A549 (cell line): Measurements from ENCODE around the gene RTN4RL2. TPM values are rescaled to one million over a fixed set of nuclear protein-coding genes. Genes with fewer than 3 reads are reported as not detected.

Source experiments
- ATAC-seq, 2 experiments: fragments of 200-7000 bp in 1 of 2; fragments of >200 bp in 1 of 2; cut with Nextera tagmentation in 1 of 2; cut with Tn5 transposase in 1 of 2; 3 replicates each; pipeline versions ENCODE4 v1.8.0 to v1.9.1; 2018 to 2020; ENCODE audit warnings: mild to moderate bottlenecking in 1 of 2, moderate library complexity in 1 of 2
- CTCF ChIA-PET: fragments of 300-600 bp; sonication (Branson Sonifier 250); formaldehyde crosslinking; extraction: SDS; loops from one replicate; lab custom pipeline; 2021; ENCODE audit warnings: antibody characterized with exemption, inconsistent platforms; lab: Yijun Ruan, JAX
- POLR2A ChIA-PET: fragments of 350-600 bp; formaldehyde crosslinking; extraction: SDS; loops from one replicate; lab custom pipeline; 2021; ENCODE audit warnings: antibody characterized with exemption, inconsistent platforms; lab: Yijun Ruan, JAX
- DNase-seq, 2 experiments: peaks; one replicate each; pipeline versions ENCODE4 v3.0.0 to v3.0.0-alpha.2; 2011 to 2016; ENCODE audit warnings: low read depth in 1 of 2, low spot score in 1 of 2
- FAIRE-seq: peaks from 2 replicates; lab custom pipeline; 2011; peaks lifted over from hg19 to GRCh38; lab: Jason Lieb, UNC
- H3K27ac ChIP-seq, 2 experiments: fragments of >200 bp; sonication (Bioruptor Twin); formaldehyde crosslinking; 3 replicates each; pipeline ENCODE4 v1.5.1; 2016 to 2017
- H3K4me1 ChIP-seq: fragments of >200 bp; sonication (Bioruptor Twin); formaldehyde crosslinking; 3 replicates; pipeline ENCODE4 v1.6.1; 2016
- H3K4me2 ChIP-seq: fragments of >200 bp; sonication (Bioruptor Twin); formaldehyde crosslinking; 3 replicates; pipeline ENCODE4 v1.6.1; 2016
- H3K4me3 ChIP-seq: fragments of >200 bp; sonication (Bioruptor Twin); formaldehyde crosslinking; 3 replicates; pipeline ENCODE4 v1.5.1; 2016
- H3K9me3 ChIP-seq: fragments of >200 bp; sonication (Bioruptor Twin); formaldehyde crosslinking; 3 replicates; pipeline ENCODE4 v1.6.1; 2016
- CEBPB ChIP-seq, 2 experiments: fragments of >200 bp in 1 of 2; sonication (Bioruptor Twin) in 1 of 2; formaldehyde crosslinking in 1 of 2; IDR thresholded peaks; 2 replicates each; pipeline ENCODE4 v1.6.1; 2012 to 2016
- EP300 ChIP-seq, 2 experiments: fragments of >200 bp; sonication (Bioruptor Twin); formaldehyde crosslinking; IDR thresholded peaks; 2 replicates in 1 of 2; 3 replicates in 1 of 2; pipeline ENCODE4 v1.6.1; 2016 to 2017
- JUN ChIP-seq, 2 experiments: fragments of >200 bp; sonication (Bioruptor Twin); formaldehyde crosslinking; IDR thresholded peaks; 2 replicates in 1 of 2; 3 replicates in 1 of 2; pipeline ENCODE4 v1.6.1; 2016 to 2017
- KDM5A ChIP-seq: fragments of 200-600 bp; sonication (generic); IDR thresholded peaks from 2 replicates; pipeline ENCODE4 v1.6.1; 2016; ENCODE audit warnings: antibody characterized with exemption, mild to moderate bottlenecking
- MAFK ChIP-seq: fragments of 450-650 bp; IDR thresholded peaks from 2 replicates; pipeline ENCODE4 v1.6.1; 2014; ENCODE audit not compliant: partially characterized antibody
- MYC ChIP-seq: IDR thresholded peaks from 2 replicates; pipeline ENCODE4 v1.6.1; 2012; ENCODE audit warnings: mild to moderate bottlenecking, inconsistent platforms, low read length, improper control_type of control experiment, borderline replicate concordance
- RAD21 ChIP-seq, 2 experiments: fragments of >200 bp in 1 of 2; sonication (Bioruptor Twin) in 1 of 2; formaldehyde crosslinking in 1 of 2; IDR thresholded peaks in 1 of 2; conservative IDR thresholded peaks in 1 of 2; 2 replicates in 1 of 2; 3 replicates in 1 of 2; pipeline ENCODE4 v1.6.1; 2012 to 2018; ENCODE audit warnings: inconsistent platforms in 1 of 2
- RARB ChIP-seq: fragments of 250-450 bp; sonication (Bioruptor Pico); IDR thresholded peaks from 2 replicates; pipeline ENCODE4 v1.8.0; 2021; ENCODE audit warnings: mild to moderate bottlenecking, moderate library complexity
- RFX5 ChIP-seq: fragments of 450-650 bp; IDR thresholded peaks from 2 replicates; pipeline ENCODE4 v1.7.1; 2014; ENCODE audit warnings: antibody characterized with exemption, mild to moderate bottlenecking, moderate library complexity
- SMC3 ChIP-seq: fragments of >200 bp; sonication (Bioruptor Twin); formaldehyde crosslinking; IDR thresholded peaks from 3 replicates; pipeline ENCODE4 v1.6.1; 2018; ENCODE audit warnings: inconsistent platforms
- TFCP2L1 ChIP-seq: fragments of 250-450 bp; sonication (Bioruptor Pico); IDR thresholded peaks from 2 replicates; pipeline ENCODE4 v1.5.0; 2021; ENCODE audit warnings: mild to moderate bottlenecking
- ZC3H11A ChIP-seq: fragments of 450-650 bp; IDR thresholded peaks from 2 replicates; pipeline ENCODE4 v1.6.1; 2014; ENCODE audit warnings: antibody characterized with exemption, mild to moderate bottlenecking
- ZFP36 ChIP-seq: fragments of 450-650 bp; IDR thresholded peaks from 2 replicates; pipeline ENCODE4 v1.6.1; 2014; ENCODE audit warnings: borderline replicate concordance; ENCODE audit not compliant: partially characterized antibody
- ZSCAN20 ChIP-seq: fragments of 250-450 bp; sonication (Bioruptor Pico); IDR thresholded peaks from 2 replicates; pipeline ENCODE4 v1.8.0; 2022; ENCODE audit warnings: mild to moderate bottlenecking, moderate library complexity
- WGBS: methylation state at CpG from one replicate; pipeline ENCODE4 v1.1.6; 2017; ENCODE audit errors: missing lambda C conversion rate; 5-methylcytosine and 5-hydroxymethylcytosine counted together
- polyA plus RNA-seq, 4 experiments: library from polyadenylated mRNA; depleted of rRNA in 3 of 4; stranded (reverse); fragments of >200 nt; fragmentation: RNase III in 1 of 4; extraction: RNeasy Plus Mini Kit Qiagen cat#74134 plus additional on column Dnase treatment in 1 of 4; gene quantifications; 2 replicates in 3 of 4; 3 replicates in 1 of 4; pipeline ENCODE4 v1.2.3, GENCODE V29; 2011 to 2017
- TF ChIP-seq, protein P1 (sequence below): fragments of >200 bp; sonication (Bioruptor Twin); formaldehyde crosslinking; IDR thresholded peaks from 3 replicates; pipeline ENCODE4 v1.6.1; 2016
- TF ChIP-seq, protein P2 (sequence below): fragments of 250-450 bp; sonication (Bioruptor Pico); IDR thresholded peaks from 2 replicates; pipeline ENCODE4 v1.5.0; 2021; ENCODE audit warnings: mild to moderate bottlenecking, moderate library complexity, borderline replicate concordance
- TF ChIP-seq, protein P3 (sequence below): IDR thresholded peaks from 2 replicates; pipeline ENCODE4 v1.6.1; 2012
- TF ChIP-seq, protein P4 (sequence below): fragments of >200 bp; sonication (Bioruptor Twin); formaldehyde crosslinking; IDR thresholded peaks from 3 replicates; pipeline ENCODE4 v1.5.1; 2016

RTN4RL2 gene
- polyA plus RNA-seq, 2 of the 4 experiments (the other 2 are of a cell fraction): 9.2 to 23.7 TPM

DNA sequence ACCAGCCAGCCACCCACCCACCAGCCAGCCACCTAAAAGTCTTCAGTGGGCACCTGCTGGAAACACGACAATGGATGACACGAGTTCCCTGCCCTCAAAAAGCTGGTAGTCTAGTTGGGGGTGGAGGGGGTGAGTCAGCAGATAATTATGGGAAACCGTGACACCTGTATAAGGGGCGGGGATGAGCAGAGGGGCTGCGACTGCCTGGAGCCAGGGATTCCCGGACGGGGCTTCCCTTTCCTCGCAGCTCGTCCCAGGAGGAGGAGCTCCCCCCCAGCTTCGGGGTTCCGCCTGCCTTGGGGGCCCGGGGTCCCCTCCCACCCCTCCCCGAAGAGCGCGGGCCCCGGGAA is 2.3 kb upstream of the RTN4RL2 start (continued):
- no peak for TF ChIP-seq ZFP36
- TF ChIP-seq, all 56 proteins: peak for 3

DNA sequence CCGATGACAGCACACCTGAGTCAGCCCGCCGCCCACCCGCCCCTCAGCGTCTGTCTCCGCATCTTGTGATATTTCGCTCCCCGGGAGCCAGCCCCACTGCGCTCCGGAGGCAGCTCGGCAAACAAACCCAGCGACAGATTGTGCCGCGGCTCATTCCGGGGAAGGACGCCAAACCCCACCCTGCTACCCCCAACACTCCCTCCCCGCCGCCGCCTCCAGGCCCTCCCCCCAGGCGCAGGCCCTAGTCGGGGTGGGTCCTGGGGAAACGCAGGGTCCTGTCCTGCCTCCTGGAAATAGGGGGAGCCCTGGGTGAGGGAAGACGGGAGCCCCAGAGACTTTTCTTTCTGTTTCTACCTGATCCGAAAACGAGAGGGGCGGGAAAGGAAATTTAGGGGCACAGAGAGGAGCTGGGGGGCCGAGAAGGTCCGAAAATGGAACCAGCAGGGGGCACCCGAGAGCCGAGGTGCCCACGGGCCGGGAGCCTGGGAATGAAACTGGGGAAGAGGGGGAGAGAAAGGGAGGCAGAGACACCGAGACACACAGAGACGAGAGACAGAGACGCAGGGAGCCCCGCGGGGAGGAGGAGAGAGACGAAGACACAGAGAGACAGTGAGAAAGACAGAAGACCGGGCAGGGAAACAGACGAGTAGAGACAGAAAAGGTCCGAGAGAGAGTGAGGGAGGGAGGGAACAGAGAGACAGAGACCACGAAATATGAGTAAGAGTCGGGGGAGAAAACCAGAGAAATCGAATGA is 1.7 kb upstream of the RTN4RL2 start:
- CTCF ChIA-PET: interaction anchor here (0.6 to 11.7 kb wide), 54 partner anchors 7 to 1051 kb away, joined by 3 to 228 read pairs (median 6); partner anchors contain the start of genes P2RX3, SLC43A1, SSRP1 and TIMM10
- POLR2A ChIA-PET: interaction anchor here (0.8 kb wide), 1 partner anchor 18 kb away, joined by 7 read pairs; no protein-coding TSS in a partner anchor
- peak overlapping the region; percentile 90 for H3K4me2 ChIP-seq
- FAIRE-seq: no peak
- no peaks in the 10 kb centered on the region for H3K9me3 ChIP-seq
- peak; percentile 52 to 66 for ATAC-seq
- peak overlapping the region; percentile 74 for H3K4me3 ChIP-seq
- peak overlapping the region; percentile 81 to 89 for H3K27ac ChIP-seq
- TF ChIP-seq RFX5: no peak
- no peak for TF ChIP-seq ZSCAN20 (CRISPR knock-in tag)
- TF ChIP-seq, protein P1, sequence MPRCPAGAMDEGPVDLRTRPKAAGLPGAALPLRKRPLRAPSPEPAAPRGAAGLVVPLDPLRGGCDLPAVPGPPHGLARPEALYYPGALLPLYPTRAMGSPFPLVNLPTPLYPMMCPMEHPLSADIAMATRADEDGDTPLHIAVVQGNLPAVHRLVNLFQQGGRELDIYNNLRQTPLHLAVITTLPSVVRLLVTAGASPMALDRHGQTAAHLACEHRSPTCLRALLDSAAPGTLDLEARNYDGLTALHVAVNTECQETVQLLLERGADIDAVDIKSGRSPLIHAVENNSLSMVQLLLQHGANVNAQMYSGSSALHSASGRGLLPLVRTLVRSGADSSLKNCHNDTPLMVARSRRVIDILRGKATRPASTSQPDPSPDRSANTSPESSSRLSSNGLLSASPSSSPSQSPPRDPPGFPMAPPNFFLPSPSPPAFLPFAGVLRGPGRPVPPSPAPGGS: no peak
- no peak for TF ChIP-seq RARB
- TF ChIP-seq, protein P2, sequence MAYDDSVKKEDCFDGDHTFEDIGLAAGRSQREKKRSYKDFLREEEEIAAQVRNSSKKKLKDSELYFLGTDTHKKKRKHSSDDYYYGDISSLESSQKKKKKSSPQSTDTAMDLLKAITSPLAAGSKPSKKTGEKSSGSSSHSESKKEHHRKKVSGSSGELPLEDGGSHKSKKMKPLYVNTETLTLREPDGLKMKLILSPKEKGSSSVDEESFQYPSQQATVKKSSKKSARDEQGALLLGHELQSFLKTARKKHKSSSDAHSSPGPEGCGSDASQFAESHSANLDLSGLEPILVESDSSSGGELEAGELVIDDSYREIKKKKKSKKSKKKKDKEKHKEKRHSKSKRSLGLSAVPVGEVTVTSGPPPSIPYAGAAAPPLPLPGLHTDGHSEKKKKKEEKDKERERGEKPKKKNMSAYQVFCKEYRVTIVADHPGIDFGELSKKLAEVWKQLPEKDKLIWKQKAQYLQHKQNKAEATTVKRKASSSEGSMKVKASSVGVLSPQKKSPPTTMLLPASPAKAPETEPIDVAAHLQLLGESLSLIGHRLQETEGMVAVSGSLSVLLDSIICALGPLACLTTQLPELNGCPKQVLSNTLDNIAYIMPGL (CRISPR knock-in tag): 0 out of 2 replicates have a peak, but pooled peaks have one; percentile 35
- TF ChIP-seq RAD21 (conservative IDR thresholded peaks at IDR 0.05 in 1 of 2, IDR thresholded peaks at IDR 0.05 in 1 of 2): peak; percentile 56 to 65
- TF ChIP-seq, protein P3, sequence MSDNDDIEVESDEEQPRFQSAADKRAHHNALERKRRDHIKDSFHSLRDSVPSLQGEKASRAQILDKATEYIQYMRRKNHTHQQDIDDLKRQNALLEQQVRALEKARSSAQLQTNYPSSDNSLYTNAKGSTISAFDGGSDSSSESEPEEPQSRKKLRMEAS: no peak; the same call in 1 of the 2 replicates
- TF ChIP-seq SMC3: peak; percentile 67
- TF ChIP-seq KDM5A: 0 out of 2 replicates have a peak, but pooled peaks have one; percentile 30
- TF ChIP-seq MAFK: no peak
- no peak for TF ChIP-seq CEBPB (IDR thresholded peaks at IDR 0.05)
- TF ChIP-seq, protein P4, sequence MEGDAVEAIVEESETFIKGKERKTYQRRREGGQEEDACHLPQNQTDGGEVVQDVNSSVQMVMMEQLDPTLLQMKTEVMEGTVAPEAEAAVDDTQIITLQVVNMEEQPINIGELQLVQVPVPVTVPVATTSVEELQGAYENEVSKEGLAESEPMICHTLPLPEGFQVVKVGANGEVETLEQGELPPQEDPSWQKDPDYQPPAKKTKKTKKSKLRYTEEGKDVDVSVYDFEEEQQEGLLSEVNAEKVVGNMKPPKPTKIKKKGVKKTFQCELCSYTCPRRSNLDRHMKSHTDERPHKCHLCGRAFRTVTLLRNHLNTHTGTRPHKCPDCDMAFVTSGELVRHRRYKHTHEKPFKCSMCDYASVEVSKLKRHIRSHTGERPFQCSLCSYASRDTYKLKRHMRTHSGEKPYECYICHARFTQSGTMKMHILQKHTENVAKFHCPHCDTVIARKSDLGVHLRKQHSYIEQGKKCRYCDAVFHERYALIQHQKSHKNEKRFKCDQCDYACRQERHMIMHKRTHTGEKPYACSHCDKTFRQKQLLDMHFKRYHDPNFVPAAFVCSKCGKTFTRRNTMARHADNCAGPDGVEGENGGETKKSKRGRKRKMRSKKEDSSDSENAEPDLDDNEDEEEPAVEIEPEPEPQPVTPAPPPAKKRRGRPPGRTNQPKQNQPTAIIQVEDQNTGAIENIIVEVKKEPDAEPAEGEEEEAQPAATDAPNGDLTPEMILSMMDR: peak; percentile 90
- peak in 1 of 2 experiments; percentile 61; a peak in 1 of 5 replicates for TF ChIP-seq EP300 (IDR thresholded peaks at IDR 0.05)
- no peak for TF ChIP-seq MYC
- TF ChIP-seq JUN (IDR thresholded peaks at IDR 0.05): peak in 1 of 2 experiments; percentile 49; a peak in 2 of 5 replicates
- peak; percentile 42 for TF ChIP-seq ZFP36
- no peak for TF ChIP-seq TFCP2L1
- no peak for TF ChIP-seq ZC3H11A
- TF ChIP-seq, all 56 proteins: peak for 8
- peaks cover 33% of the 10 kb centered on the region for H3K4me1 ChIP-seq
- 2% methylated on average over 29 of the region's 44 CpGs for WGBS
- peak in 1 of 2 experiments; percentile 71 for DNase-seq
